Adrenal gland (tissue), 5 donors: ENCODE results near the gene POMGNT2.

Experiments used
- POLR2A ChIP-seq, 2 donors: fragments of 450-650 bp; IDR thresholded peaks; one replicate each; pipeline ENCODE4 v1.6.1; 2017; ENCODE audit warnings: antibody characterized with exemption in 2 of 2, mild to moderate bottlenecking in 2 of 2, moderate library complexity in 1 of 2
- TF ChIP-seq, protein P1 (sequence below), 6 experiments: fragments of 450-650 bp in 4 of 6; fragments of 200-600 bp in 2 of 6; sonication (generic) in 1 of 6; IDR thresholded peaks; 1 replicate in 5 of 6; 2 replicates in 1 of 6; pipeline versions ENCODE4 v1.5.1 to v1.8.0; 2016 to 2021; ENCODE audit warnings: antibody characterized with exemption in 6 of 6, mild to moderate bottlenecking in 2 of 6, moderate library complexity in 1 of 6
- donor health status: DM: no; HTN: no; CAD: no.

DNA sequence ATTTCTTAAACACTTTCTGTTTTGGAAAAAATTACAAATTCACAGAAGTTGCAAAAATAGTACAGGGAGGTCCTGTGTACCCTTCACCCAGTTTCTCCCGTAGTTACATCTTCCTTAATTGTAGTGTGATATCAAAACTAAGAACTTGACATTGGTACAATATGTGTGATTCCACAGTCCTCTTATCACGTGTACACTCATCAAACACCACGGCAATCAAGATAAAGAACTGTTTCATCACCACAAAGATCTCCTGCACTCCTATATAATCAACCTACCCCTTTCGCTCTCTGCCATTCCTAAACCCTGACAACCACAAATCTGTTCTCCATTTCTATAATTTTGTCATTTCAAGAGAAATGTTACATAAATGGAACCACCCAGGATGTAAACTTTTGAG, 31.4 kb downstream of the POMGNT2 start:
- TF ChIP-seq, protein P1, sequence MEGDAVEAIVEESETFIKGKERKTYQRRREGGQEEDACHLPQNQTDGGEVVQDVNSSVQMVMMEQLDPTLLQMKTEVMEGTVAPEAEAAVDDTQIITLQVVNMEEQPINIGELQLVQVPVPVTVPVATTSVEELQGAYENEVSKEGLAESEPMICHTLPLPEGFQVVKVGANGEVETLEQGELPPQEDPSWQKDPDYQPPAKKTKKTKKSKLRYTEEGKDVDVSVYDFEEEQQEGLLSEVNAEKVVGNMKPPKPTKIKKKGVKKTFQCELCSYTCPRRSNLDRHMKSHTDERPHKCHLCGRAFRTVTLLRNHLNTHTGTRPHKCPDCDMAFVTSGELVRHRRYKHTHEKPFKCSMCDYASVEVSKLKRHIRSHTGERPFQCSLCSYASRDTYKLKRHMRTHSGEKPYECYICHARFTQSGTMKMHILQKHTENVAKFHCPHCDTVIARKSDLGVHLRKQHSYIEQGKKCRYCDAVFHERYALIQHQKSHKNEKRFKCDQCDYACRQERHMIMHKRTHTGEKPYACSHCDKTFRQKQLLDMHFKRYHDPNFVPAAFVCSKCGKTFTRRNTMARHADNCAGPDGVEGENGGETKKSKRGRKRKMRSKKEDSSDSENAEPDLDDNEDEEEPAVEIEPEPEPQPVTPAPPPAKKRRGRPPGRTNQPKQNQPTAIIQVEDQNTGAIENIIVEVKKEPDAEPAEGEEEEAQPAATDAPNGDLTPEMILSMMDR (IDR thresholded peaks at IDR 0.05): no peak
- TF ChIP-seq POLR2A (IDR thresholded peaks at IDR 0.05): no peak
